ENCODE results near the gene LRRC10B. TPM values are rescaled to one million over a fixed set of nuclear protein-coding genes. Genes with fewer than 3 reads are reported as not detected.
A peak's percentile ranks its signal among the peaks of the same experiment; 100 is the strongest.

Gene LRRC10B
- total and polyA plus RNA-seq, 2 of the 8 experiments (the other 6 are each of a cell fraction or from before 2014, with no cell fraction given) = 0.47 to 0.71 TPM

- TF ChIP-seq USF2 (IDR thresholded peaks at IDR 0.05; ENCODE audit: low read length) (no peak), RAD21 (IDR thresholded peaks at IDR 0.05 in 1 of 2, conservative IDR thresholded peaks at IDR 0.05 in 1 of 2; ENCODE audit: low read depth in 2 of 2, low read length in 2 of 2) (peak; percentile 69 to 81), TCF12 (IDR thresholded peaks at IDR 0.05; ENCODE audit: low read depth, low read length) (no peak), NRF1 (IDR thresholded peaks at IDR 0.05; ENCODE audit: low read depth, low read length) (no peak), MAFK (IDR thresholded peaks at IDR 0.05; ENCODE audit: low read depth, low read length) (no peak), SIN3A (conservative IDR thresholded peaks at IDR 0.05 in 1 of 2, IDR thresholded peaks at IDR 0.05 in 1 of 2; ENCODE audit: low read depth in 1 of 2, low read length in 2 of 2) (no peak), GABPA (IDR thresholded peaks at IDR 0.05; ENCODE audit: borderline replicate concordance, insufficient read depth, low read length) (peak; percentile 45; the same call in 1 of the 2 replicates), RFX5 (IDR thresholded peaks at IDR 0.05; ENCODE audit: borderline replicate concordance, low read depth, low read length) (no peak), POLR2A (IDR thresholded peaks at IDR 0.05; ENCODE audit: control extremely low read depth in 1 of 2, low read depth in 2 of 2, low read length in 2 of 2) (no peak), EZH2 (IDR thresholded peaks at IDR 0.05; ENCODE audit: low read depth, low read length, severe bottlenecking) (no peak), TAF1 (IDR thresholded peaks at IDR 0.05; ENCODE audit: low read depth, low read length) (no peak)
- TF ChIP-seq, protein P1, sequence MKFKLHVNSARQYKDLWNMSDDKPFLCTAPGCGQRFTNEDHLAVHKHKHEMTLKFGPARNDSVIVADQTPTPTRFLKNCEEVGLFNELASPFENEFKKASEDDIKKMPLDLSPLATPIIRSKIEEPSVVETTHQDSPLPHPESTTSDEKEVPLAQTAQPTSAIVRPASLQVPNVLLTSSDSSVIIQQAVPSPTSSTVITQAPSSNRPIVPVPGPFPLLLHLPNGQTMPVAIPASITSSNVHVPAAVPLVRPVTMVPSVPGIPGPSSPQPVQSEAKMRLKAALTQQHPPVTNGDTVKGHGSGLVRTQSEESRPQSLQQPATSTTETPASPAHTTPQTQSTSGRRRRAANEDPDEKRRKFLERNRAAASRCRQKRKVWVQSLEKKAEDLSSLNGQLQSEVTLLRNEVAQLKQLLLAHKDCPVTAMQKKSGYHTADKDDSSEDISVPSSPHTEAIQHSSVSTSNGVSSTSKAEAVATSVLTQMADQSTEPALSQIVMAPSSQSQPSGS (IDR thresholded peaks at IDR 0.05; ENCODE audit: low read length) = no peak
Measured at GRCh38 chr11:61532134-61533038, 23.8 kb downstream of the LRRC10B start (continued).
